Limb (tissue), 2 donors: Measurements from ENCODE around the gene FUCA1.
"Not testable (repeated sequence)": the region's sequence is repeated elsewhere in the genome, so short reads cannot be mapped to it uniquely, and the experiment has no call there.

Experiments
- DNase-seq, 2 donors: peaks; one replicate each; pipeline ENCODE4 v3.0.0-alpha.2; 2016; ENCODE audit errors: extremely low spot score in 2 of 2

FUCA1 gene

GRCh38 chr1:23867895-23868556, at the start of gene FUCA1:
Gene FUCA1 (minus strand): TSS chr1:23868290. CDS start chr1:23868286, 4 bp downstream.
- peak; percentile 94 to 95 for DNase-seq

- peak; percentile 43 to 62 for DNase-seq
These were observed 48.4 kb upstream of the FUCA1 start for GRCh38 chr1:23916209-23917131.

GRCh38 chr1:23915466-23915865, 47.4 kb upstream of the FUCA1 start:
- DNase-seq, result no peak

GRCh38 chr1:23914921-23915320, 46.8 kb upstream of the FUCA1 start:
- DNase-seq, result no peak

GRCh38 chr1:23913212-23913880, 45.3 kb upstream of the FUCA1 start, which contains the start of gene CNR2:
Gene CNR2 (minus strand): TSS chr1:23913362. CDS start chr1:23875617, 37,745 bp downstream.
- DNase-seq, result no peak

- DNase-seq, result no peak
These were observed 43.8 kb upstream of the FUCA1 start for GRCh38 chr1:23911921-23912320.

- no peak for DNase-seq
These were observed 42.6 kb upstream of the FUCA1 start for GRCh38 chr1:23910553-23911246.

- no peak for DNase-seq
These were observed 42.1 kb upstream of the FUCA1 start for GRCh38 chr1:23910144-23910543.

- no peak for DNase-seq
These were observed 41.3 kb upstream of the FUCA1 start for GRCh38 chr1:23909412-23909811.

- DNase-seq, result no peak
These were observed 40.6 kb upstream of the FUCA1 start for GRCh38 chr1:23908453-23909341.

GRCh38 chr1:23906731-23907130, 38.6 kb upstream of the FUCA1 start:
- DNase-seq, result no peak

GRCh38 chr1:23905461-23906025, 37.5 kb upstream of the FUCA1 start:
- no peak for DNase-seq

GRCh38 chr1:23904748-23905357, 36.8 kb upstream of the FUCA1 start:
- DNase-seq, result no peak

GRCh38 chr1:23903754-23904153, 35.7 kb upstream of the FUCA1 start:
- no peak for DNase-seq

GRCh38 chr1:23902321-23903278, 34.5 kb upstream of the FUCA1 start:
- DNase-seq, result peak in 1 of 2 donors; percentile 52

GRCh38 chr1:23900017-23900416, 31.9 kb upstream of the FUCA1 start:
- not testable (repeated sequence) for DNase-seq

- no peak for DNase-seq
These were observed 31.0 kb upstream of the FUCA1 start for GRCh38 chr1:23899070-23899469.

- no peak for DNase-seq
These were observed 29.0 kb upstream of the FUCA1 start for GRCh38 chr1:23897083-23897482.
